GM10266 (cell line): ENCODE data around the gene KAZN.

Source experiments
- DNase-seq: peaks from one replicate; pipeline ENCODE4 v3.0.0; 2012; ENCODE audit errors: extremely low spot score
- TF ChIP-seq, protein P1 (sequence below): IDR thresholded peaks from 2 replicates; pipeline ENCODE4 v1.5.1; 2012; ENCODE audit warnings: mild to moderate bottlenecking, low read depth; ENCODE audit not compliant: control insufficient read depth, insufficient read depth; ENCODE audit errors: missing control alignments

Gene KAZN

DNA sequence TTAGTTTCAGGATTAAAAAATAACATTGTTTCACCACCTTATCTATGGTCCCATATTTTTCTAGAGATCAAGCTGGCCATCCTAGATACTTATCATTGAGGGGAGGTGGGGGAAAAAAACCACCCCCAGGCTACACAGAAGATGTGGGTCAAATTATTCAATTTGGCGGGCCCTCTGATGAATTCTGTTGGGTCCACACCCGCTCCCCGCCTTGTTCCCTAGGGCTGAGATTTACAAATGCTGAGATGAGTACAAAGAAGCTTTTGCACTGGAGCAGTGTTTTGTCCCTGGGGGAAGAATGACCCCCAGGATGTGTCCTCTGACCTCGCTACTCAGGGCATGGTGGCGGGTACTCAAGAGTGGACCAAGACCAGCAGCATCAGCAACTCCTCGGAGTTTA, 308.2 kb downstream of the KAZN start:
- TF ChIP-seq, protein P1, sequence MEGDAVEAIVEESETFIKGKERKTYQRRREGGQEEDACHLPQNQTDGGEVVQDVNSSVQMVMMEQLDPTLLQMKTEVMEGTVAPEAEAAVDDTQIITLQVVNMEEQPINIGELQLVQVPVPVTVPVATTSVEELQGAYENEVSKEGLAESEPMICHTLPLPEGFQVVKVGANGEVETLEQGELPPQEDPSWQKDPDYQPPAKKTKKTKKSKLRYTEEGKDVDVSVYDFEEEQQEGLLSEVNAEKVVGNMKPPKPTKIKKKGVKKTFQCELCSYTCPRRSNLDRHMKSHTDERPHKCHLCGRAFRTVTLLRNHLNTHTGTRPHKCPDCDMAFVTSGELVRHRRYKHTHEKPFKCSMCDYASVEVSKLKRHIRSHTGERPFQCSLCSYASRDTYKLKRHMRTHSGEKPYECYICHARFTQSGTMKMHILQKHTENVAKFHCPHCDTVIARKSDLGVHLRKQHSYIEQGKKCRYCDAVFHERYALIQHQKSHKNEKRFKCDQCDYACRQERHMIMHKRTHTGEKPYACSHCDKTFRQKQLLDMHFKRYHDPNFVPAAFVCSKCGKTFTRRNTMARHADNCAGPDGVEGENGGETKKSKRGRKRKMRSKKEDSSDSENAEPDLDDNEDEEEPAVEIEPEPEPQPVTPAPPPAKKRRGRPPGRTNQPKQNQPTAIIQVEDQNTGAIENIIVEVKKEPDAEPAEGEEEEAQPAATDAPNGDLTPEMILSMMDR: no peak
- no peak for DNase-seq

DNA sequence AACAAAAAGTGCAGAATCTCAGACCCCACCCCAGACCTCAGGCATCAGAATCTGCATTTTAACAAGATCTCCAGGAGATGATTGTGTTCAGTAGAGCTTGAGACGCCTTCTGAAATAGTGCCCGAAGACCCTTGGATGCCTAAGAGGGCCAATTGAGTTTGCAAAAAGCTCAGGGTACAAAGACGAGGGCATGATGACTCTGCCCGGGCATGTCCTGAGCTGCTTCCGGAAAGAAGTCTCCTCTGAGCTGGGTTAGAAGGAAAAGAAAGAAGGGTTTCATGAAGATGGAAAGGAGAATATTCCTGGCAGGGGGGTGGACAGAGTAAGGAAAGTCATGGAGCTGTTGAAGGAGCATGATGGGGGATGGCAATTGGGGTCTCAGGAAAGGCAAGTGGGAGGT, 308.9 kb downstream of the KAZN start:
- no peak for DNase-seq
- TF ChIP-seq, protein P1: no peak

DNA sequence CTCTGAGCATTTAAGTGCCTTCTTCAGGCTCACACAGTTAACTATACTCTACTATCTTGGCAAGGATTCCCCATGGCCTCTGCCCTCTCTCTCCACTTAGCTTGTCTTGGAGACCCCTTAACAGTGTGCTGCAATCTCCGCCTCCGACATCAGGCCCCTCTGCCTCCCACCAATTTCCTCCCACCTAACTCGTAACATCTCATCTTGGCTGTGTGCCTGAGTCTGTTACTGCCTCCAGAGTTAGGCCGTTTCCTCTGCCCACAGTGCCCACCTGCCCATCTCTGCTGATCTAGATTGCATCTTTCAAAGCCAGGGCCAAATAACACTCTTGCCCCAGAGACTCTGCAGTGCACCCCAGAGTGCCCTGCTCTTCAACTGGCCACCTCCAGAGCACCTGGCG, 310.8 kb downstream of the KAZN start:
- TF ChIP-seq, protein P1: no peak
- DNase-seq: no peak

DNA sequence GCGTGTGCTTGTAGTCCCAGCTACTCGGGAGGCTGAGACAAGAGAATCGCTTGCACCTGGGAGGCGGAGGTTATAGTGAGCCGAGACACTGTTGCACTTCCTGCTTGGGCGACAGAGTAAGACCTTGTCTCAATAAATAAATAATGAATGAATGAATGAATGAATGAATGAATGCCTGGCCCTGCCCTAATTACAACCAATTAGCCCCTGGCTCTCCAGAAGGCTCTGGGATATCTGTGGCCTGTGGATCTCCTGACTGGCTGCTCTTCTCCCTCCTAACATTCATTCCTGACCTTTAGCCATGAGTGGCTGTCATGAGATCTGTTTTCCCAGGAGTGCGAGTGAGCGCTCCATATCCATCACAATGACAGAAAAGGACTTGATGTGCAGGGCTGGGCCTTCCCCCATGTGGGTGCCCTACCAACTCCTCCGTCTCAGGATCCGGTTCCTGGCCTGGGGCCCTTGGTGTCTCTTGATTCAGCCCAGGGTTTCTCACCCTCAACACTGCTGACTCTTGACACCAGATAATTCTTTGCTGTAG, 311.5 kb downstream of the KAZN start:
- DNase-seq: no peak
- TF ChIP-seq, protein P1: no peak

DNA sequence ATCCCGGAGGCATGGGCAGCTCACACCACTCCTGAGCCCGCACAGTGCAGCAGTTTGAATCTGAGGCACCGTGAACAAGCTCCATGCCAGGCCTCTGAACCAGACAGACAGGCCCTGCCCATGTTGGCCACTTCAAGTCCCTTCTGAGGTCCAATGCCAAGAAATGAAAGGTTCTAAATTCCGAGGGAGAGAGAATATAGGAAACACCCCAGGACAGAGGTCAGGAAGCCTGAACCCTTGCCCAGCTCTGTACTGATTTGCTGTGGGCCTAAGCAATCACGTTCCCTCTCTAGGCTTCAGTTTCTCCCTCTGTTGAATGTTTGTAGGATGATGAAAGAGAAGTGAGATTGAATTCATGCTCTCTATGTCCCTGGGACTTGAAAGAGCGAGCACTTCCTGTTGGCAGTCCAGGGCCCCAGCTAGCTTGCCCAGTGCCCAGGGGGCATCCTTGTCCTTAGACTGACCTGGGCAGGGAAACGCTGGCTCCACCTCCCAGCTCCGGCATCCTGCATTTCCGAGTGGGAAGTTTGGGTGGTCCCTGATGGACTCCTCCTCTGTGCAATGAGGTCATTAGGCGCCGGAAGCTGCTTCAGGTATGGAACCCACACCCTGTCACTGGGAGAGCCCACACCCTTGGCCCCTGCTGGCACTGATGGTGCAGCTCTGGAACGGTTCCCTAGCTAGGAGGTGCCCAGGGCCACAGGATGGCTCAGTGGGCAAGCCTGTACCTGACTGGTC, 312.7 kb downstream of the KAZN start:
- TF ChIP-seq, protein P1: no peak
- DNase-seq: no peak

DNA sequence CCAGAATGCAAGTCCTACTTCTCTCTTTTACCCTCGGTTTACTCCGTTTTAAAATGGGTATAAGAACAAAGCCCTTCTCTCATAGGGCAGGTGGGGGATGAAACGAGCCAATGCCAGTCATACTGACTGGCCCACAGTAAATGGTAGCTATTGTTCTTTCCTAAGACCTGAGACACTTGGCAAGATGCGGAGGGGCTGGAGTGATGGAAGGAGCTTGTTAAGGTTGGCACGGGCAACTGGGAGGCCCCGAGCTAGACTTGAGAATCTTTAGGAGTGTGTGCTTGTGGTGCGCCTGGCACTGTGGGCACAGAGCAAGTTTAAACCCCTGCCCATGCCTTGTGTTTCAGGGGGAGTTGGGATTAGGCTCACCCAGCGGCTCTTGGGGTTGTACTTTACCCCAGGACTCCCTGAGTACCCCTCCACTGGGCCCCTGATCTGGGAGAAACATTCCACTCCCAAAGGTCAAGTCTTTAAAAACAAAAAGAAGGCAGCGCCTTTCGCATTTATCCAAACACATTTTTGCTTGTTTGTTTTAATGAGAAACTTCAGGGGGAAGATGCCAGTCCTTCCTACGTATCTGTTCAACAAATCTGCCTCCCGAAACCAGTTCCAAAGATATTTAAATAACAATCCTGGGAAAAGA, 314.5 kb downstream of the KAZN start:
- DNase-seq: no peak
- TF ChIP-seq, protein P1: no peak
